Testis (tissue), 2 donors: ENCODE results near the gene POLE2.

Experiments
- CTCF ChIP-seq, 3 experiments: fragments of 450-650 bp in 2 of 3; fragments of 200-600 bp in 1 of 3; sonication (generic) in 1 of 3; IDR thresholded peaks; one replicate each; pipeline ENCODE4 v1.5.1; 2016 to 2019; ENCODE audit warnings: antibody characterized with exemption in 3 of 3, mild to moderate bottlenecking in 2 of 3, moderate library complexity in 1 of 3
- POLR2A ChIP-seq: fragments of 450-650 bp; IDR thresholded peaks from one replicate; pipeline ENCODE4 v1.6.1; 2017; ENCODE audit warnings: antibody characterized with exemption, mild to moderate bottlenecking, moderate library complexity

GRCh38 chr14:49641697-49642129, 46.3 kb downstream of the POLE2 start:
- TF ChIP-seq CTCF (IDR thresholded peaks at IDR 0.05) (no peak), POLR2A (no peak)
